Measurements from ENCODE around the gene TMEM272.

TMEM272 gene

GRCh38 chr13:51885651-51886050 lies 40.7 kb upstream of the TMEM272 start:
- no peak overlapping the region for H3K4me2 ChIP-seq (ENCODE audit: insufficient read depth, low read length, poor library complexity, severe bottlenecking)
- no peaks in the 10 kb centered on the region for H3K36me3 ChIP-seq (replicated peaks in 1 of 2; ENCODE audit: control insufficient read depth in 2 of 2, insufficient read depth in 2 of 2, low read length in 2 of 2)
- no peak overlapping the region for H2BK120ac ChIP-seq (ENCODE audit: low read depth, low read length)
- no CpG with 5 or more reads among the region's 2 CpGs for WGBS, 2 donors (ENCODE audit: extremely low coverage in 2 of 2, insufficient read length in 2 of 2, insufficient replicate concordance in 1 of 2)
- no peaks in the 10 kb centered on the region for H3K79me1 ChIP-seq (ENCODE audit: low read depth, low read length)
- H2BK15ac ChIP-seq (ENCODE audit: low read length) = no peak overlapping the region
- no peak overlapping the region for H2BK5ac ChIP-seq (ENCODE audit: low read length)
- no peak overlapping the region for H3K18ac ChIP-seq (ENCODE audit: low read length)
- H4K8ac ChIP-seq (ENCODE audit: low read depth, low read length) = no peak overlapping the region
- H3K4ac ChIP-seq (ENCODE audit: low read length) = no peak overlapping the region
- H3K27me3 ChIP-seq (ENCODE audit: control insufficient read depth in 3 of 3, insufficient read depth in 3 of 3, low read depth in 1 of 3, low read length in 3 of 3) = peaks cover 0 to 21% (median 0%) of the 10 kb centered on the region in 3 experiments
- H3K4me3 ChIP-seq (ENCODE audit: low read length in 2 of 2) = no peak overlapping the region
- no peak overlapping the region for H2BK12ac ChIP-seq (ENCODE audit: low read length)
- no peaks in the 10 kb centered on the region for H3K4me1 ChIP-seq (ENCODE audit: control insufficient read depth in 2 of 2, insufficient read depth in 1 of 2, low read depth in 1 of 2, low read length in 2 of 2)
- no peak overlapping the region for H3K9ac ChIP-seq (ENCODE audit: low read depth, low read length, poor library complexity)
- H2AFZ ChIP-seq (ENCODE audit: low read length) = no peak overlapping the region
- no peak overlapping the region for H4K91ac ChIP-seq (ENCODE audit: low read depth, low read length, poor library complexity)
- no peak for DNase-seq (ENCODE audit: low spot score)
- no peak overlapping the region for H3K27ac ChIP-seq (replicated peaks; ENCODE audit: low read length)
- H3K9me3 ChIP-seq (replicated peaks in 1 of 2; ENCODE audit: control insufficient read depth in 2 of 2, insufficient read depth in 1 of 2, low read depth in 1 of 2, low read length in 2 of 2) = no peaks in the 10 kb centered on the region
- H2AK5ac ChIP-seq (ENCODE audit: low read depth, low read length) = no peak overlapping the region
- H3K14ac ChIP-seq (ENCODE audit: low read length) = no peak overlapping the region
- no peak overlapping the region for H3K23ac ChIP-seq (ENCODE audit: low read depth, low read length, poor library complexity)

GRCh38 chr13:51883226-51883600 lies 38.2 kb upstream of the TMEM272 start:
- H2BK120ac ChIP-seq (ENCODE audit: low read depth, low read length) = no peak overlapping the region
- H2AFZ ChIP-seq (ENCODE audit: low read length) = no peak overlapping the region
- no peak overlapping the region for H2BK12ac ChIP-seq (ENCODE audit: low read length)
- no peak overlapping the region for H3K4me2 ChIP-seq (ENCODE audit: insufficient read depth, low read length, poor library complexity, severe bottlenecking)
- H3K14ac ChIP-seq (ENCODE audit: low read length) = no peak overlapping the region
- H3K4ac ChIP-seq (ENCODE audit: low read length) = no peak overlapping the region
- H2BK15ac ChIP-seq (ENCODE audit: low read length) = no peak overlapping the region
- no peak overlapping the region for H4K8ac ChIP-seq (ENCODE audit: low read depth, low read length)
- peaks cover 0 to 18% (median 0%) of the 10 kb centered on the region in 3 experiments for H3K27me3 ChIP-seq (ENCODE audit: control insufficient read depth in 3 of 3, insufficient read depth in 3 of 3, low read depth in 1 of 3, low read length in 3 of 3)
- DNase-seq (ENCODE audit: low spot score) = no peak
- no peak overlapping the region for H4K91ac ChIP-seq (ENCODE audit: low read depth, low read length, poor library complexity)
- H2AK5ac ChIP-seq (ENCODE audit: low read depth, low read length) = no peak overlapping the region
- H3K27ac ChIP-seq (replicated peaks; ENCODE audit: low read length) = no peak overlapping the region
- no peak overlapping the region for H2BK5ac ChIP-seq (ENCODE audit: low read length)
- no peak overlapping the region for H3K4me3 ChIP-seq (ENCODE audit: low read length in 2 of 2)
- H3K4me1 ChIP-seq (ENCODE audit: control insufficient read depth in 2 of 2, insufficient read depth in 1 of 2, low read depth in 1 of 2, low read length in 2 of 2) = no peaks in the 10 kb centered on the region
- no peak overlapping the region for H3K18ac ChIP-seq (ENCODE audit: low read length)
- no CpG with 5 or more reads among the region's 5 CpGs for WGBS, 2 donors (ENCODE audit: extremely low coverage in 2 of 2, insufficient read length in 2 of 2, insufficient replicate concordance in 1 of 2)
- H3K23ac ChIP-seq (ENCODE audit: low read depth, low read length, poor library complexity) = no peak overlapping the region
- H3K36me3 ChIP-seq (replicated peaks in 1 of 2; ENCODE audit: control insufficient read depth in 2 of 2, insufficient read depth in 2 of 2, low read length in 2 of 2) = no peaks in the 10 kb centered on the region
- H3K9ac ChIP-seq (ENCODE audit: low read depth, low read length, poor library complexity) = no peak overlapping the region
- H3K9me3 ChIP-seq (replicated peaks in 1 of 2; ENCODE audit: control insufficient read depth in 2 of 2, insufficient read depth in 1 of 2, low read depth in 1 of 2, low read length in 2 of 2) = no peaks in the 10 kb centered on the region
- no peaks in the 10 kb centered on the region for H3K79me1 ChIP-seq (ENCODE audit: low read depth, low read length)

GRCh38 chr13:51882570-51883225 lies 37.7 kb upstream of the TMEM272 start:
- no peak overlapping the region for H2BK15ac ChIP-seq (ENCODE audit: low read length)
- H2AK5ac ChIP-seq (ENCODE audit: low read depth, low read length) = no peak overlapping the region
- no peaks in the 10 kb centered on the region for H3K9me3 ChIP-seq (replicated peaks in 1 of 2; ENCODE audit: control insufficient read depth in 2 of 2, insufficient read depth in 1 of 2, low read depth in 1 of 2, low read length in 2 of 2)
- no peak overlapping the region for H2BK120ac ChIP-seq (ENCODE audit: low read depth, low read length)
- H3K79me1 ChIP-seq (ENCODE audit: low read depth, low read length) = no peaks in the 10 kb centered on the region
- H2AFZ ChIP-seq (ENCODE audit: low read length) = no peak overlapping the region
- H3K4ac ChIP-seq (ENCODE audit: low read length) = no peak overlapping the region
- no peak overlapping the region for H4K91ac ChIP-seq (ENCODE audit: low read depth, low read length, poor library complexity)
- no peak overlapping the region for H4K8ac ChIP-seq (ENCODE audit: low read depth, low read length)
- H3K4me1 ChIP-seq (ENCODE audit: control insufficient read depth in 2 of 2, insufficient read depth in 1 of 2, low read depth in 1 of 2, low read length in 2 of 2) = no peaks in the 10 kb centered on the region
- WGBS, 2 donors (ENCODE audit: extremely low coverage in 2 of 2, insufficient read length in 2 of 2, insufficient replicate concordance in 1 of 2) = no CpG with 5 or more reads among the region's 6 CpGs
- H2BK12ac ChIP-seq (ENCODE audit: low read length) = no peak overlapping the region
- H3K14ac ChIP-seq (ENCODE audit: low read length) = no peak overlapping the region
- no peak for DNase-seq (ENCODE audit: low spot score)
- H3K27me3 ChIP-seq (ENCODE audit: control insufficient read depth in 3 of 3, insufficient read depth in 3 of 3, low read depth in 1 of 3, low read length in 3 of 3) = peaks cover 0 to 18% (median 0%) of the 10 kb centered on the region in 3 experiments
- no peak overlapping the region for H3K27ac ChIP-seq (replicated peaks; ENCODE audit: low read length)
- no peak overlapping the region for H3K23ac ChIP-seq (ENCODE audit: low read depth, low read length, poor library complexity)
- H3K4me2 ChIP-seq (ENCODE audit: insufficient read depth, low read length, poor library complexity, severe bottlenecking) = no peak overlapping the region
- no peak overlapping the region for H3K9ac ChIP-seq (ENCODE audit: low read depth, low read length, poor library complexity)
- no peak overlapping the region for H3K4me3 ChIP-seq (ENCODE audit: low read length in 2 of 2)
- H3K36me3 ChIP-seq (replicated peaks in 1 of 2; ENCODE audit: control insufficient read depth in 2 of 2, insufficient read depth in 2 of 2, low read length in 2 of 2) = no peaks in the 10 kb centered on the region
- peak overlapping the region; percentile 23 for H3K18ac ChIP-seq (ENCODE audit: low read length)
- H2BK5ac ChIP-seq (ENCODE audit: low read length) = no peak overlapping the region

- Histone ChIP-seq H2BK120ac (ENCODE audit: low read depth, low read length) (no peak overlapping the region), H3K36me3 (replicated peaks in 1 of 2; ENCODE audit: control insufficient read depth in 2 of 2, insufficient read depth in 2 of 2, low read length in 2 of 2) (no peaks in the 10 kb centered on the region), H3K4me3 (ENCODE audit: low read length in 2 of 2) (no peak overlapping the region), H3K27me3 (ENCODE audit: control insufficient read depth in 3 of 3, insufficient read depth in 3 of 3, low read depth in 1 of 3, low read length in 3 of 3) (peaks cover 0 to 25% (median 0%) of the 10 kb centered on the region in 3 experiments), H3K18ac (ENCODE audit: low read length) (no peak overlapping the region), H2AFZ (ENCODE audit: low read length) (no peak overlapping the region), H4K91ac (ENCODE audit: low read depth, low read length, poor library complexity) (no peak overlapping the region), H3K14ac (ENCODE audit: low read length) (no peak overlapping the region), H3K23ac (ENCODE audit: low read depth, low read length, poor library complexity) (no peak overlapping the region), H2BK15ac (ENCODE audit: low read length) (no peak overlapping the region), H3K27ac (replicated peaks; ENCODE audit: low read length) (no peak overlapping the region), H3K9me3 (replicated peaks in 1 of 2; ENCODE audit: control insufficient read depth in 2 of 2, insufficient read depth in 1 of 2, low read depth in 1 of 2, low read length in 2 of 2) (no peaks in the 10 kb centered on the region), H3K4me2 (ENCODE audit: insufficient read depth, low read length, poor library complexity, severe bottlenecking) (no peak overlapping the region), H3K9ac (ENCODE audit: low read depth, low read length, poor library complexity) (no peak overlapping the region), H2AK5ac (ENCODE audit: low read depth, low read length) (no peak overlapping the region), H2BK12ac (ENCODE audit: low read length) (no peak overlapping the region), H2BK5ac (ENCODE audit: low read length) (no peak overlapping the region), H3K79me1 (ENCODE audit: low read depth, low read length) (no peaks in the 10 kb centered on the region), H3K4ac (ENCODE audit: low read length) (no peak overlapping the region), H4K8ac (ENCODE audit: low read depth, low read length) (no peak overlapping the region), H3K4me1 (ENCODE audit: control insufficient read depth in 2 of 2, insufficient read depth in 1 of 2, low read depth in 1 of 2, low read length in 2 of 2) (no peaks in the 10 kb centered on the region)
- no CpG with 5 or more reads among the region's 1 CpG for WGBS, 2 donors (ENCODE audit: extremely low coverage in 2 of 2, insufficient read length in 2 of 2, insufficient replicate concordance in 1 of 2)
- no peak for DNase-seq (ENCODE audit: low spot score)
Observed at GRCh38 chr13:51881296-51881695, 36.3 kb upstream of the TMEM272 start.
